HL-60 (cell line): Measurements from ENCODE around the gene CACNA1D.

Source experiments
- DNase-seq, 2 experiments: peaks; one replicate each; pipeline ENCODE4 v3.0.0-alpha.2; 2010 to 2020; ENCODE audit warnings: low read depth in 1 of 2, low spot score in 1 of 2
- H3K27ac ChIP-seq: fragments of 250-450 bp; sonication (Bioruptor Pico); replicated peaks from 2 replicates; pipeline ENCODE4 v1.5.1; 2020; ENCODE audit warnings: mild to moderate bottlenecking, moderate library complexity
- H3K27me3 ChIP-seq: fragments of 250-450 bp; sonication (Bioruptor Pico); 2 replicates; pipeline ENCODE4 v1.5.1; 2021; ENCODE audit warnings: mild to moderate bottlenecking, moderate library complexity; ENCODE audit not compliant: insufficient read depth, poor library complexity, severe bottlenecking
- H3K4me3 ChIP-seq: replicated peaks from 2 replicates; pipeline ENCODE4 v1.5.1; 2011; ENCODE audit warnings: mild to moderate bottlenecking, control low read depth, low read length; ENCODE audit not compliant: insufficient read depth
- CTCF ChIP-seq: IDR thresholded peaks from one replicate; pipeline ENCODE4 v1.5.1; 2011; ENCODE audit warnings: low read length, control low read depth, inconsistent platforms; ENCODE audit not compliant: insufficient read depth
- GABPA ChIP-seq: IDR thresholded peaks from 2 replicates; pipeline ENCODE4 v1.6.1; 2012; ENCODE audit warnings: low read depth
- POLR2AphosphoS5 ChIP-seq: IDR thresholded peaks from 2 replicates; pipeline ENCODE4 v1.6.1; 2012; ENCODE audit warnings: low read depth
- REST ChIP-seq: IDR thresholded peaks from 2 replicates; pipeline ENCODE4 v1.6.1; 2012; ENCODE audit warnings: low read depth; ENCODE audit not compliant: insufficient replicate concordance
- SPI1 ChIP-seq: IDR thresholded peaks from 2 replicates; pipeline ENCODE4 v1.6.1; 2012; ENCODE audit warnings: low read depth, mild to moderate bottlenecking, borderline replicate concordance

Gene CACNA1D

DNA sequence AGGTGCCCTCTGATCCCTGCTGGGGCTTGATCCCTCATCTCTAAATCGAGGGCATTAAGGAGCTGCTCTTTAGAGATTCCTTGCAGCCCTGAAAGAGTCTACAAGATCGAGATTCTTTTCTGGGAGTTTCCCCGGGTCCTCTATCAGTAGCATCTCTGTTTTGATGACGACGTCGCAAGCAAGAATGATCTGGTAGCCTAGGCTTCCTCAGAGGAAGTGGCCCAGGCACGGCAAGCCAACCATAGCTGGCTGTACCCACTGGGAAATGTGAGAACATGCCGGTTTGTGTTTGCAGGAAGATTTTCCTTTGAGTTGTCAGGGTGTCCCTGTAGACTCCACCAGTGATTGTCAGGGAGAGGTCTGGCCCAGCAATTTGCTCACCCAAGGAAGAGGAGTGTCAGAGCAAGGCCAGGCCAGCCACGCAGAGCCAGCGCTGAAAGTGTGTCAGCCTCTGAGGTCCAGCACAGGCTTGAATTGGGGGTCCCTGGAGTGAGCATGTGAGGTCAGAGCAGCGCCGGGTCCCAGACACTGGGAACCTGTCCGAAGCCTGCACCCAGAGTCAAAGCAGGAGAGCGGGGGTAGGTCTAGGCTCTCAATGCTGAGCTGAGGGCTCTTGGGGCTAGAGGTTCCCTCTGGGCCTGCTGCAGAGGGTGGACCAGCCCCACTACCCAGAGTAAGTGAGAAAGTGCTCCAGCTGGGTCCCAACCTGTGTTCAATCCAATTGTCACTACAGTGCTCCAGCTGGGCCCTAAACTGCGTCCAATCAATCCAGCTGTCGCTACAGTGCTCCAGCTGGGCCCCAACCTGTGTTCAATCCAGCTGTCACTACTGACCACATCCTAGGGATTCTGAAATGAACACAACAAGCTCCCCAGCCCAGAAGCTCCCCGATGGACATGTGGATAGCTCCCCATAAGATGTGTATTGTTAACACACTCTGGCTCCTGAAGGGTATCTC lies 256.1 kb downstream of the CACNA1D start:
- no peak for TF ChIP-seq REST
- no peak for TF ChIP-seq SPI1
- no peak for TF ChIP-seq CTCF
- no peak for TF ChIP-seq POLR2AphosphoS5
- TF ChIP-seq GABPA = no peak
- Histone ChIP-seq H3K27me3 (peaks cover 7% of the 10 kb centered on the region), H3K4me3 (no peak overlapping the region), H3K27ac (no peak overlapping the region)
- DNase-seq = no peak

GRCh38 chr3:53753518-53754183 lies 259.2 kb downstream of the CACNA1D start:
- no peak for DNase-seq
- H3K27ac ChIP-seq = no peak overlapping the region
- no peak overlapping the region for H3K4me3 ChIP-seq
- peaks cover 7% of the 10 kb centered on the region for H3K27me3 ChIP-seq
- TF ChIP-seq GABPA (no peak), CTCF (no peak), POLR2AphosphoS5 (no peak), SPI1 (no peak), REST (no peak)

DNA sequence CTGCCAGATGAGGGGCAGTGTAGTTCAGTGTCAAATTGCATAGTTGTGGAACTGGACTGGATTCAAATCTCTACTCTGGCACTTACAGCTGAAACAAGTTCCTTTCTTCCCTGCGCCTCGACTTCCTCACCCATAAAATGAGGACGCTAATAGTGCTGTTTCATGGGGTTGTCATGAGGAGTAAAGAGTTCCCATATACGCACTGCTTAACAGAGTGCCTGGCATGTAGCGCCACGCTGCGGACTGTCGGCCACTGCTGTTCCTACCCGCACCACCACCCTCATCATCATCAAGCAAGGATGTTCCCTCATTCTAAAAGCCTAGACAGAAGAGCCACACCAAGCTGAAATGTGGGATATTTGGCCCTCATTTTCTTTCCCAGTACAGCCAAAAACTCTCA lies 259.9 kb downstream of the CACNA1D start:
- DNase-seq = no peak
- TF ChIP-seq POLR2AphosphoS5 (no peak), CTCF (no peak), GABPA (no peak), REST (no peak), SPI1 (no peak)
- Histone ChIP-seq H3K4me3 (no peak overlapping the region), H3K27me3 (peaks cover 7% of the 10 kb centered on the region), H3K27ac (no peak overlapping the region)
